ENCODE data around the gene SGK1. TPM values are rescaled to one million over a fixed set of nuclear protein-coding genes. Genes with fewer than 3 reads are reported as not detected.

SGK1 gene
- total RNA-seq, 1 donor from 2014 or later = 91.0 TPM

DNA sequence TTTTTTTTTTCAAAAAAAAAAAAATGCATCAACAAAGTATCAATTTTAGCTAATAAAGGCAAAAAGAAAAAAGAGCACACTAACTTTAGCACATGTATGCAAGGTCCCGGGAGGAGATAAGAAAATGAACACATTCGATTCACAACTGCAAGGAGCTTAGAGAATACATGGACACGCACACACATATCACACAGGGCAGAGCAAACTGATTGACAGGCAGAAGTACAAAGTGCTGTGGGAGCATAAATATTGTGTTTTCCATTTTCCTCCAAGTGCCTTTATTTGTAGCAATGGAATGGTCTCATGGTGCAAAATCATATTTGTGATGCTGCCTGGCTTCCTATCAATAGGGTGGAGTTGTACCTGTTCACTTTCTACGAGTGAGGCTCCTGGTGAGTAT, 63.8 kb downstream of the SGK1 start:
- no peak for TF ChIP-seq CTCF (IDR thresholded peaks at IDR 0.05)
- H3K27ac Mint-ChIP-seq (ENCODE audit: unreplicated experiment) = no peak overlapping the region
- no peaks in the 10 kb centered on the region for H3K27me3 Mint-ChIP-seq (ENCODE audit: low read depth)
- no peak for DNase-seq (ENCODE audit: low spot score)
- peaks cover 17% of the 10 kb centered on the region for H3K4me1 Mint-ChIP-seq (ENCODE audit: low read depth)
- no peaks in the 10 kb centered on the region for H3K9me3 Mint-ChIP-seq (ENCODE audit: low read depth)
- no peaks in the 10 kb centered on the region for H3K36me3 Mint-ChIP-seq (ENCODE audit: low read depth)
- H3K4me3 Mint-ChIP-seq (ENCODE audit: unreplicated experiment) = no peak overlapping the region

GRCh38 chr6:134253681-134254080, 64.2 kb downstream of the SGK1 start:
- peaks cover 21% of the 10 kb centered on the region for H3K4me1 Mint-ChIP-seq (ENCODE audit: low read depth)
- TF ChIP-seq CTCF (IDR thresholded peaks at IDR 0.05) = no peak
- no peak for DNase-seq (ENCODE audit: low spot score)
- H3K9me3 Mint-ChIP-seq (ENCODE audit: low read depth) = no peaks in the 10 kb centered on the region
- no peaks in the 10 kb centered on the region for H3K36me3 Mint-ChIP-seq (ENCODE audit: low read depth)
- no peaks in the 10 kb centered on the region for H3K27me3 Mint-ChIP-seq (ENCODE audit: low read depth)
- no peak overlapping the region for H3K27ac Mint-ChIP-seq (ENCODE audit: unreplicated experiment)
- no peak overlapping the region for H3K4me3 Mint-ChIP-seq (ENCODE audit: unreplicated experiment)

GRCh38 chr6:134251320-134251719, 66.6 kb downstream of the SGK1 start:
- DNase-seq (ENCODE audit: low spot score) = no peak
- Mint-ChIP-seq H3K4me1 (ENCODE audit: low read depth) (peaks cover 23% of the 10 kb centered on the region), H3K27me3 (ENCODE audit: low read depth) (no peaks in the 10 kb centered on the region), H3K36me3 (ENCODE audit: low read depth) (no peaks in the 10 kb centered on the region), H3K9me3 (ENCODE audit: low read depth) (no peaks in the 10 kb centered on the region), H3K4me3 (ENCODE audit: unreplicated experiment) (no peak overlapping the region), H3K27ac (ENCODE audit: unreplicated experiment) (no peak overlapping the region)
- TF ChIP-seq CTCF (IDR thresholded peaks at IDR 0.05) = no peak

DNA sequence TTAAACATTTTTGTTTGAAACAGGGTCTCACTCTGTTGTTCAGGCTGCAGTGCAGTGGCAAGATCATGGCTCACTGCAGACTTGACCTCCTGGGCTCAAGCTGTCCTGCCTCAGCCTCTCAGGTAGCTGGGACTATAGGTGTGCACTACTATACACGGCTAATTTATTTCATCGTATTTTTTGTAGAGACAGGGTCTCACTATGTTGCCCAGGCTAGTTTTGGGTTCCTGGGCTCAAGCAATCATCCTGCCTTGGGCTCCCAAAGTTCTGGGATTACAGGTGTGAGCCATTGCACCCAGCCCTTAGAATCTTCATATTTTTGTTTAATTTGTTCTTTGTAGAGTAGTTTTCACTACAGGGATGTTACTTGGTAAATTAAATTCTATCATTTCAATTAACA, 67.1 kb downstream of the SGK1 start:
- no peak overlapping the region for H3K27ac Mint-ChIP-seq (ENCODE audit: unreplicated experiment)
- H3K4me1 Mint-ChIP-seq (ENCODE audit: low read depth) = peaks cover 23% of the 10 kb centered on the region
- no peaks in the 10 kb centered on the region for H3K9me3 Mint-ChIP-seq (ENCODE audit: low read depth)
- DNase-seq (ENCODE audit: low spot score) = no peak
- TF ChIP-seq CTCF (IDR thresholded peaks at IDR 0.05) = no peak
- H3K36me3 Mint-ChIP-seq (ENCODE audit: low read depth) = no peaks in the 10 kb centered on the region
- no peaks in the 10 kb centered on the region for H3K27me3 Mint-ChIP-seq (ENCODE audit: low read depth)
- no peak overlapping the region for H3K4me3 Mint-ChIP-seq (ENCODE audit: unreplicated experiment)

DNA sequence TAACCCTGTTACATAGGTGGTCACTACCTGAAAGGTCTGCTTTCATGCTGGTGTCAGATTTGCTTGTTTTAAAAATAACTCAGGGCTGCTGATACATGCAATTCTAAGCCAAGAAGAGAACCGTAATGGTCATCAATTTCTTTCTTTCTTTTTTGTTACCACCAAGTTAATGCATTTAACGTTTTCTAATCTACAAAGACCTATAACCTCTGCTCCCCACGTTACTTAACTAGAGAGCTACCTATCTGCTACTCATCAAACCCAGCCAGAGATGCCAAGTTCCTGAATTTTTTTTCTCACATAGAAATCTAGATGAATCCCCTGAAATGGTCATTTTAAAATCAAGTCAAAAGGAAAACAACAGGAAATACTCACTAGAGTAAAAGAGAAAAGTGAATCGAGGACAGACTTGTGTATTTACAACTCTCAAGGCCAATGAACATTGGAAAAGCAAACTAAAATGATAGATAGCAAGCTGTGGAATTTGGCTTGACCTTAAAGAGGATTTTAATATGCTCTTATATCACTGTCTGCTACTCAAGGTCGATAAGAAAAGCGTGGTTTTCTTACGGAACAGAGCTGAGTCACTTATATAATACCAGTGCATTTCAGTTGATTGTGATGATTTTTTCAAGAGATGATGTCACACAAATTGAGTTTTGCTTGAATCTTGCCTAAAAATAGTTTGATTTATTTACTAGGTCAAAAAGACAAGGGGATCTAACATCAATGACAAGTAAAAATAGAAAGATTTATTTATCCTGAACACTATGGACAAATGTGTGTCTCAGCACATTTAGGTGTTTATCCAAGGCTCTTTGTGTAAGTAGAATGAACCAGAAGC, 67.9 kb downstream of the SGK1 start:
- DNase-seq (ENCODE audit: low spot score) = no peak
- Mint-ChIP-seq H3K9me3 (ENCODE audit: low read depth) (no peaks in the 10 kb centered on the region), H3K27ac (ENCODE audit: unreplicated experiment) (no peak overlapping the region), H3K27me3 (ENCODE audit: low read depth) (no peaks in the 10 kb centered on the region), H3K4me1 (ENCODE audit: low read depth) (peaks cover 26% of the 10 kb centered on the region), H3K36me3 (ENCODE audit: low read depth) (no peaks in the 10 kb centered on the region), H3K4me3 (ENCODE audit: unreplicated experiment) (no peak overlapping the region)
- no peak for TF ChIP-seq CTCF (IDR thresholded peaks at IDR 0.05)
